CD4-positive, alpha-beta T cell treated with Interleukin-6 at 100 ng/mL for 8 hours (primary cell): Measurements from ENCODE around the gene SCRN1.
"Not testable (repeated sequence)": the region's sequence is repeated elsewhere in the genome, so short reads cannot be mapped to it uniquely, and the experiment has no call there.

ENCODE experiments used
- DNase-seq: peaks from one replicate; pipeline ENCODE4 v3.0.0-alpha.2; 2020; ENCODE audit warnings: mixed read lengths, low spot score

The SCRN1 gene

DNA sequence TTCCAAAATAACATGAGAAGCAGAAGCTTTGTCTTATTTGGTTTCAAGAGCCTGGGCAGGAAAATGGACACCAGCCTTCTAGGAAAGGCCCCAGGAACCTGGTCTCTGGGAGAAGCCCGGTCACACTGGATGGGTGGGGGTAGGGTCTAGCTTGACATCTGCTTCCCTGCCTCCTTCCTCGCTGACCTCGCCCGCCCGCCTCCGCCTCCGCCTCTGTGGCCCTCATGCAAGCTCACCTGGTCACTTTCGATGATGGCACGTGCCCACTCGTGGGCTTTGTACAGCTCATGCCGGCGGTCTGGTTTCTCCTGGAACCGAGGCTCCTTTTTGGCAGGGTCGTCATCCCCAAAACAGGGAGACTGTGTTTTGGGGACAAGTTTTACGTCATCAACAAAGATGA is 63.4 kb downstream of the SCRN1 start:
- DNase-seq: no peak

DNA sequence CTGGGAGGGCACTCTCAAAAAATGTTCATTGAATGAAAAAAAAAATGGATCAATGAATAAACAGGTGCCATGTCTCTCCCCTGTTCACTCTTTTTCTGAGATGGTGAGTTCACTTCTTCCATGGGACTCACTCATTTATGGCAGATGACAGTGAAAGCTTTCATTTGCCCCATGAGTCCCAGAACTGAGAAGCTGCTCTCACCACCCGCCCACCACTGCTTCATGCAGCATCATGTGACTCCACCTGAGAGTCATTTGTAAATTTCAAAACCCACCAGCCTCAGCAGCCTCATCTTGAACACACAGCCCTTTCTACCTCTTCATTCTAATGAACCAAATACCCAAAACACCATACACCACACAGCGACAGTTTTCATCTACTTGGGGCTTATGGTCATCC is 64.9 kb downstream of the SCRN1 start:
- DNase-seq: no peak

DNA sequence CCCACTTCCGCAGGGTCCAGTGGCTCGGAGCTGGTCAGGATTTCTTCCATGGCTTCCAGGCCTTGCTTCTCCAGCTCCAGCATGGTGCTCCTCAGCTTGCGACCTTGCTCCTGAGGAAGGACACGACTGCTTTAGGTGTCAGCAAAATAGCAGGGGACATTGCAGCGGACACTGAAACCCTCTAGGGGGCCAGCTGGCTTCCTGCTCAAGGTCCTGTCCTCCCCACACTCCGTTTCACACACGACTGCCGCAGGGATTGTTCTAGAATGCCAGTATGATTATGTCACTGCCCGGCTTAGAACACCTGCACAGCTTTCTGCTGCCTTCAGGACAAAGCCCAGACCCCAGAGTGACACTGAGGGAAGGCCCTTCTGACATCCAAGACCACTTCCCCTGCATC is 65.6 kb downstream of the SCRN1 start:
- DNase-seq: no peak

DNA sequence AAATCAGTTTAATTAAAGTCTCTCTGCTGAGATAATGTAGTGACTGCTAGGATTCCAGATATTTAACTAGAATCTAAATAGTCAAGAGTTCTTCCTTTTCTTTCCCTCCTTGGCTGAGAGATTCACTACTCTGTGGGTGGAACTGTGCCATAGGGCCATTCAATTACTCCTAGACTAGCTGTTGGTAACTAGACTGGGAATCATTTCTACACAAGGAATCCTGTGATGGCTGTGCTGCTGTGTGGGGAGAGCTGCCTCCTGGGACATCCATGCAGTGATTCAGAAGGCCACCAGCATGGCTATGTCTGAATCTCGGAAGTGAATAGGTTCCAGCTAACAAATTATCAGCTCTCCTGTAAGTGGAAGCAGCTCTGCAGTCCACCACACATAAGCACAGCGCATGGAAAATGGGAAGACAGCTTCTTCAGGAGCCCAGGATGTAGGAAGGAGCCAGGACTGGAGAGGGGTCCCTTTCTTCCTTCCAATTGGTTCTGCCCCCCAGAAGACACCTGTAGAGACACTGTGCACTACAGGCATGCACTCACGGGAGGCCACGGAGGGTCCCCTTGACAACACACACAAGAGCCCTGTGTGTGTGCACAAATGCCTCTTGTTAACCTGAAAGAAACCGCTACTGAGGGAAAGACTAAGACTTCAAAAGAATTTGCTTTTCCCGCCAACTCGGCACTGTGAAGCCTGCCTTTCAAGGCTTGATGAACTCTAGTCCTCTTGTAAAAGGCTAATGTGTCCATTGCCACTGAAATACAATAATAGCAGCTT is 66.5 kb downstream of the SCRN1 start:
- no peak for DNase-seq

DNA sequence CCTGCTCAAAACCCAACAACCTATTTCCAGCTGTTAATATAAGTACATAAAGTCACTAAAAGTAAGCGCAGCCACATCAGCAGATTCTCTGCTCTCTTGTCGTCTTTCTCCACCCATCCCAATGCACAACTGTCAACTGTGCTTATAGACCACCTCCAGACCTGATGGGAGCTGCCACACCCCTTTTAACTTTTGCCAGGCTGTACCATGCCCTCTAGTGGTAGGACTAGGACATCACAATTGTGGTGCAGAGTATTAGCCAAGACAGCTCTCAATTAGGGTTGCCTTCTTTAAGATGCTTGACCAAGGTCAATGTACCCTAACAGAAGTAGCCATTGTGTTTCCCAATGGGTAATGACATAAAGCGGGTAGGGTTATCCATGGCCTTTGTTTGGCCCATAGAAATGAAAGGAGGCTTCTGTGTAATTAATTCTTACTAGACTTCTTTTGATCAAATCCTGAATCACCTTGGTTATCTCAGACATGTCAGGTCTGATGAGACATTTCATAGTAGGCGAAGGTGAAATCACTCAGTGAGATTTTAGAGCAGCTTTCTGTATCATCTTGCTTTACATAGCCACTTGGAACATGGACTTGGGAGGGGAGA is 68.1 kb downstream of the SCRN1 start:
- DNase-seq: peak; percentile 36

DNA sequence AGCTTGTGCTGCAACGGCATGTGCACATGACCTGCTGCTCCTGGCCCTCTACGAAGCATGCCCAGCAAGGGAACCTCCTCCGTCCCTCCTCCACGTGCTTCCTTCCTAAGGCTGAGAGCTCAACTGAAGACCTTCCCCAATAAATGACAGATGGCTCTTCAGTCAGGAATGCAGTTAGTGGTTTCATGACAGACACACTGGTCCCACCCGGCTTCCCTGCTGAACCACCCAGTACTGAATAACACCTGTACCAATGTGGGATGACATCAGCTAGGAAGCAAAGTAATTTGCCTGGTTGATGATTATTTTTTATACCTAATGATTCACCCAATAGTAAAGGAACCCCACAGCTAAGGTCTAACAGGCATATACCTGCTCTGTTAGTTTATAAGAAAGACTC is 69.1 kb downstream of the SCRN1 start:
- DNase-seq: no peak

DNA sequence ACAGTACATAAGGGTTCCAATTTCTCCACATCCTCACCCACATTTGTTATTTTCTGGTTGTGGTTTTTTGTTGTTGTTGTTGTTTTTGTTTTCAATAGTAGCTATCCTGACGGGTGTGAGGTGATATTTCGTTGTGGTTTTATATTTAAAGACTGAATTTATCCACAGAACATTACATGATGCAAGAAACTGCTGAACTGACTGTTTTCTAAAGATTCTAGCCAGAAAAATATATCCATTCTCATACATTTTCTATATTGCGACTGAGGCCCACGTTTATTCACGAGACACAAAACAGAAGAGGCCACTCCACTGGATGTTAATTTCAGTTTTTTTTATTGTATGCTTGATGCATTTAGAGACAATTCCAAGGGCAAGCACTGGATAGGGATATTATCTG is 69.8 kb downstream of the SCRN1 start:
- no peak for DNase-seq

DNA sequence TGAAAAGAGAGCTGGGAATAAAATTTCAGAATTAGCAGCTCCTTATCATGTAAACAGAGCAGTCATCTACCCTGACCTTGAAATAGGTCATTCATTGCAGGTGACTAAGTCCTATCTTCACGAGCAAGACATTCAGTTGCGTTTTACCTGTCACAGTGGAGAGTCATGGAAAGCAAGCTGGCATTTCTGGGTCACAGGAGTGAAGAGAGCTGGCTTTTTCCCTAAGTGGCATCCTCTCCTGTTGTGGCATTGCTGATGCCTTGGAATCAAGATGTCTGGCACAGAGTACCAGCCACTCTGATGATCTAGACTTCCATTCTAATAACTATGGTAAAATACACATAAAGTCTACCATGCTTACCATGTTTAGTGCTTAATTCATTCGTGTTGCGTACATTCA is 70.8 kb downstream of the SCRN1 start:
- no peak for DNase-seq

DNA sequence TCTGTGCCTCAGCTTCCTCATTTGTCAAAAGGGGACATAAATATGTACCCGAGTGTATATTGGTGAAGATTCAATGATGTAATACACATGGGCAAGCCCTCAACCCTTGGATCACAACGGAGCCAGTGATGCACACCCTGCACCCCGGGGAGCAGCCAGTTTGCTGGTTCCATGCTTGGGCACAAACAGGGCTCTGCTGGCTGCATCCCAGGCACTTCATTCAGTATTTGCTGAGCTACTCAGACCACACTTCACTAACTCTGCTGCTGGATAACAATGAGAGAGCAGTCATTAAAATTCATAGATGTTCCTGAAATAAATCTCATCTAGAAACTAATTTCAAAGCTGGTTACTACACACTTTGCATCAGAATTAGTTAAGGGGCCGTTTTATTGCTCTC is 72.0 kb downstream of the SCRN1 start:
- DNase-seq: no peak

DNA sequence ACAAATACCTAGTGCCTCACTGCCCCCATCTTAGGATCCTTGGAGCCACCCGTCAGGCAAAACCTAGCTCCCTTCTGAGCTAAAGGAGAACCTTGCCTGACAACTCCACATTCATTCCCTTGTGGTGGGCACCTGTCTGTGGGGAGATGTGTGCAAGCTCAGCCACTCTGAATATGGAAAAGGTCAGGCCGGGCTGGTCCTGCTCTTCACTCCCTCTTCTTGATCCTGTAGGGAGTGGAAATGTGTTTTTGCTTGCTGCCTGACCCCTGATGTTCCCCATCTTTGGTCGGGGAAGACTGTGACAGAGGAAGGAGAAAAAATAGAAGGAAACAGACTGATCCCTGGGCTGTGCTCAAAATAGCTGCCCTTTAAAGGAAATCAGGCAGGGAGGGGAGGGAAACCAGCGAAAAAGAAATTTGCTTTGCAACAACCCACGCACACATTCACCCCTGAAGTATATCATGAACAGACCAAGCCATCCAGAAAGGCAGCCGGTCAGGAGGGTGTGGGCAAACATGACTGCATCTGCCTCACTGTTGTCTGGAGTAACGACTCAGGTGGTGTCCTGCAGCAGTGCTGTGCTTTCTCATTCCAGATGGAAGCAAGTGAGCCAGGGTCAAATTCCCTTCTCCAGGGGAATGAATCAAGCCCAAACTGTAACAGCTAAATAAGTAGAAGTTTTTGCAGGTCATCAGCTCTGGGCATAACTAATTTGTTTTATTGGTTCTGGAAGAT is 74.0 kb downstream of the SCRN1 start:
- DNase-seq: no peak

DNA sequence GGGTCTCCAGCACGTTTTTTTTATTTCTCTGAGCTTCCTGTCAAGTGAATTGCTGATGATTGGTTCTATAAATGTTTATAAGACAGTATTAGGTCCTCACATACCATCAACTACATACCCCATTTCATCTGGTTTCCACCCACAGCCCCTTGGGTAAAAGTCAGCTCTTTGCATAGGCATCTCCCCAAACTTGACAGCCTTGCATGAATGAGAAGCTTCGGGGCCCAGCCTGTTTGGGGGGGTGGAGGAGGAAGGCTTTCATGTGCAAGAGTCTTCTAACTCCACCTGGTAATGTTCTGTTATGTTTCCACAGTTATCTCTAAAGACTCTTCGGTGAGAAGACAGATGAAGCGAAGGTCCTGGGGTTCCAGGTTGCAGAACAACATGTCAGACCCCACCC is 75.4 kb downstream of the SCRN1 start:
- no peak for DNase-seq

DNA sequence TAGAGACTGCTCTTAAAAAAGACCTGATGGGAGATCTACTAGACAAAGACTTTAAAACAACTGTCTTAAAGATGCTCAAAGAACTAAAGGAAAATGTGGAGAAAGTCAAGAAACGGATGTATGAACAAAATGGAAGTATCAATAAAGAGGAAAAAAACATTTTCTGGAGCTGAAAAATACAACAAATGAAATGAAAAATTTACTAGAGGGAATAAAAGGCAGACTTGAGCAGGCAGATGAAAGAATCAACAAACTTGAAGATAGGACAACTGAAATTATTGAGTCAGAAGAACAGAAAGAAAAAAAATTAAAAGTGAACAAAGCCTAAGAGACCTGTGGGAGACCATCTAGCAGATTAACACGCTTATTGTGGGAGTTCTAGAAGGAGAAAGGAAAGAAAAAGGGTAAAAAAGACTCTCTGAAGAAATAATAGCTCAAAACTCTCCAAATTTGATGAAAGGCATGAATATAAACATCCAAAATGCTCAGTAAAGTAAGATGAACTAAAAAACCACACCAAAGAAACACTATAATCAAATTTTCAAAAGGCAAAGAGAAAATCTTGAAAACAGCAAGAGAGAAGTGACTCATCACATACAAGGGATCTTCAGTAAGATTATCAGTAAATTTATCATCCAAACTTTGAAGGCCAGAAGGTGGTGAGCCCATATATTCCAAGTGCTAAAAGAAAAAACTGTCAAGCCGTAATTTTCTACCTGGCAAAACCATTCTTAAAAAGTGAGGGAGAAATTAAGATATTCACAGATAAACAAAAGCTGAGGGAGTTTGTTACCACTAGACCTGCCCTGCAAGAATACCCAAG is 83.2 kb downstream of the SCRN1 start:
- no peak for DNase-seq

DNA sequence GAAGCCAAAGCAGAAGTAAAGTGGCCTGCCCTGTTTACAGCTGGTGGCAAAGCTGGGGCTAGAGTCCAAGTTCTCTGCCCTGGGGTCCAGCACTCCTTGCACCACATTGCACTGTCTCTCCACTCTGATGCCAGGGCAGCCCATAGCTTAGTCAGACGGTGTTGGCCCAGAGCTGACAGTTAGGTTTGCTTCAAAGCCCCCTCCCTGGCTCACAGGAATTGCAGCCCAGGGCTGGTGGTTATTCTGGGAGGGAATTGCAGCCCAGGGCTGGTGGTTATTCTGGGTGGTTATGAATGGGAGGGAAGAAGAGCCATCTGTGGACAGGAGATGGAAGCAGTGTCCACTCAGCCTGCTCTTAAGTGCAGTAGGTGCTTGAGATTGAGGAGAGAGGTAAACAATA is 88.9 kb downstream of the SCRN1 start:
- DNase-seq: no peak

DNA sequence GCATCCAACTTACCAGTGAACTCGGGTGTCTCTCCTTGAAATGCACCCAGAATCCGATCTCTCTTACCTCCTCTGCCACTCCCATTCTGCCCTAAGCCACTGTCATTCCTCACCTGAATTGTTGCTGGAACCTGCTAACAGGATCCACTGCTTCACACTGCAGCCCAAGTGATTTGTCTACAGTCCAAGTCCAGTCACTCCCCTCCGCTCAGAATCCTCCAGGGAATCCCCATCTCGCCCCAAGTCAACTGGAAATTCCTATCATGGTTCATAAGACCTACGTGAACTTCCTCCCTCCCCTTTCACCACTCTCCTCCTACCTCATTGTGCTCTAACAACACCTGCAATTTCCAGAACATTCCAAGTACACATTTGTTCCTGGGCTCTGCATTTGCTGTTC is 91.3 kb downstream of the SCRN1 start:
- no peak for DNase-seq

DNA sequence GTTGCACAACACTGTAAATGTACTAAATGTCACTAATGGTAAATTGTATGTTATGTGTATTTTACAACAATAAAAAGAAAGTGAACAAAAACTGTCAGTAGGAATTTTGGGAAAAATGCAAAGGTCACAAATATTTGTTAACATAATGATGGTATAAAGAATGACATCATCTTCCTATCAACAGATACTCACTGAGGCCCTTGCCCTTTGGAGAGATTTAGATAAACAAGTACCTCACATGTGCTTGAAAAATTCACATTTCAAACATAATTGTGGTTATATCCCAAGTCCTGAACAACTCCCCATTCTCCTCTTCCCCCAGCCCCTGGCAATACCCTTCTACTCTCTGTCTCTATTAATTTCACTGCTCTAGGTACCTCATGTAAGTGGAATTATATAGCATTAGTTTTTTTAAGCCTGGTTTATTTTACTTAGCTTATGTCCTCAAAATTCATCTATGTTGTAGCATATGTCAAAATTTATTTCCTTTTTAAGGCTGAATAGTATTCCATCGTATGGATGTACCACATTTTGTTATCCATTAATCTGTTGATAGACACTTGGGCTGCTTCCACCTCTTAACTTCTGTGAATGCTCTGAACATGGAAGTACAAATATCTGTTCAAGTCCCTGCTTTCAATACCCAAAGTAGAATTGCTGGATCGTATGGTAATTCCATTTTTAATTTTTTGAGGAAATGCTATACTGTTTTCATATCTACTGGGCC is 92.8 kb downstream of the SCRN1 start:
- DNase-seq: no peak

DNA sequence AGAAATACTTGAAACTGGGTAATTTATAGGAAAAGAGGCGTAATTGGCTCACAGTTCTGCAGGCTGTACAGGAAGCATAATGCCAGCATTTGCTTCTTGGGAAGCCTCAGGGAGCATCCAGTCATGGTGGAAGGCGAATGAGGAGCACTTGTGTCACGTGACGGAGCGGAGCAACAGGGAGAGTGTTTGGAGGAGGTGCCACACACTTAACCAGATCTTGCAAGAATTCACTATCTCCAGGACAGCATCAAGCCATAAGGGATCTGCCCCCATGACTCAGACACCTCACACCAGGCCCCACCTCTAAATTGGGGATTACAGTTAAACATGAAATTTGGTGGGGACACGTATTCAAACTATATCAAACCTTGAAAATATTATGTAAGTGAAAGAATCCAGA is 94.0 kb downstream of the SCRN1 start:
- DNase-seq: no peak

DNA sequence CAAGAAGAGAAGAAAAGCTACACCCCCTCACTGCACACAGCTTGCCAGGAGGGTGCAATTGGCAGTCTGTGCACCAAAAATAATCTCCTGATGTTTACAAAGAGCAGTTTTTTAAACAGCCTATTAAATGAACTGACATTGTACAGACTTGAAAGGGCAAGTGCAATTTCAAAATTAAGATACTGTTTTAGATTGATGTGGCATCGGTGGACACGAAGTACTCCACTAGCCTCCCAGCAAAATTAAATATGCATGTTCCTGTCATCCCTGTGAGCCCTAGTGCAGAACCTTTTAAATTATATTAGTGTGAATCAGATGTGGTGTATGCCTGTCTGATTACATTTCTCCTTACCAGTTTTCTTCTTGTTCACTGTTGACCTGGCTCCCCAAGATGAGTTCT is 95.3 kb downstream of the SCRN1 start:
- DNase-seq: no peak

DNA sequence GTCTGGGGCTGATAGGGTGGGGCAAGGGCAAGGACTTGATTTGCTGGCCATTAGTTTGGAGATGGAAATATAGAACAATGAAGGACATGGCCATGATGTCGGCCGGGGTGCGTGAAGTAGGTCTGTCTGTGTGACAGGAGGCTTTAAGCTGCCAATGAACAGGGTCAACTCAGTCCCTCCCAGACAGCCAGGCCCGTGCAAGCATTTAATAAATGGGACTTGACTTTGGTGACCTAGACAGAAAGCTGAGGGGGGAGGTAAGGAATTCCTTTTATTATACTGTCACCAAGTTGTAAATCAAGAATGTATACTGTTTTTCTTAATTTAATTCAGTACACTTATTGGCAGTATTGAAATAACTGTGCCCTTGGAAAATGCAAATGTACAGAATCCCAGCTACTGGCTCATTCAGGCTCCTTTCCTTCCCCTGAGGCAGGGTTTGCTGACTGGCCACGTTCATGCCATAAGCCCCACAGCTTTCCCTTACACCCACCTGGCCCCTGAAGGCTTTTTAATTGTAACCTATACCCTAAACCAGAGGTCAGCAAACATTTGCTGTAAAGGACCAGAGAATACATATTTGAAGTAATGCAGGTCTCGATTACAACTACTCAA is 96.1 kb downstream of the SCRN1 start:
- DNase-seq: no peak

DNA sequence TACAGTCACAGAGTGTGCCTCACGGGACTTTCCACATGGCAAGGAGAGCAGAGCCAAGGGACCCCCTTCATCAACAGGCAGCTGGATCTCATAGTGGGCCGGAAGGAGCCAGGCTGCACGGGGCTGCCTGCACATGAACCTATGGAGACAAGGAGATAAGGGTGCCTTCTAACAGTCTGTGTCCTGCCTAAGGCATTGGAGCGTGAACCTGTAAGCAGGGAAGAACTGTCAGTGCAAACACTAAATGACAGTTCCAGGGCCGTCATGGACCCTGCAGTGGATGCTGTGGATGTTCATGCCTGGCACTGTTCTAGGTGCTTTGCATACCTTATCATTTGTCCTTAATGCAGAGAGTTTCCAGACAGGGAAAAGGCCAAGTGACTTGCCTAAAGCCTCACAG is 97.4 kb downstream of the SCRN1 start:
- no peak for DNase-seq

DNA sequence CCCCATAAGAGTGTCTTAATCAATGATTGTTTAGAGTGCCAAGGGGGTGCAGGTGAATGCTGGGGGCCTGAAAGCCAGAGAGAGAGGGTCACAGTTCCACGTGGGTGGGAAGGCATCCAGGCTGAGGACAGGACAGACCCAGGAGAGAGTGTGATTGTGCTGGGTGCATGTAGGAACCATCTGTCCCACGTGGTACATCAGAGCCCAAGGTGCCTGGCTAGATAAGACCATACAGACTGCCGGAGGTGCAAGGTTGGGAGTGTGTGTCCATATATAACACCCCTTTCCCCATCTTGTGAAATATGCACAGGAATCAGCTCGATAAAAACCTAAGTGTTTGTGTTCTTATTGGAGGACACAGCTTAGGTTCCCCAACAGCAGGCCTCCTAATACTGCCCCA is 97.8 kb downstream of the SCRN1 start:
- DNase-seq: no peak

DNA sequence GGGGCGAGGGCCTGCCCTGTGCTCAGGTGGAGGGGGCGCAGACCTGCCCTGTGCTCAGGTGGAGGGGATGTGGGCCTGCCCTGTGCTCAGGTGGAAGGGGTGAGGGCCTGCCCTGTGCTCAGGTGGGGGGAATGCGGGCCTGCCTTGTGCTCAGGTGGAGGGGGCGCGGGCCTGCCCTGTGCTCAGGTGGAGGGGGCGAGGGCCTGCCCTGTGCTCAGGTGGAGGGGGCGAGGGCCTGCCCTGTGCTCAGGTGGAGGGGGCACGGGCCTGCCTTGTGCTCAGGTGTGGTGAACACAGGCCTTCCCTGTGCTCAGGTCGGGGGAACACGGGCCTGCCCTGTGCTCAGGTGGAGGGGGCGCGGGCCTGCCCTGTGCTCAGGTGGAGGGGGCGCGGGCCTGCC is 98.8 kb downstream of the SCRN1 start:
- DNase-seq: not testable (repeated sequence)
